H9 (cell line): ENCODE measurements around the gene TMEM86B. TPM values are rescaled to one million over a fixed set of nuclear protein-coding genes. Genes with fewer than 3 reads are reported as not detected.
A peak's percentile ranks its signal among the peaks of the same experiment; 100 is the strongest.

ENCODE experiments used
- DNase-seq: peaks from one replicate; pipeline ENCODE4 v3.0.0-alpha.2; 2017
- H2AFZ ChIP-seq: one replicate; pipeline ENCODE4 v1.6.1; 2013; ENCODE audit warnings: mild to moderate bottlenecking, low read length, control low read depth, moderate library complexity
- H2AK5ac ChIP-seq: 2 replicates; pipeline ENCODE4 v1.6.1; 2013; ENCODE audit warnings: low read length, control low read depth, mixed read lengths; ENCODE audit not compliant: insufficient read length
- H2BK120ac ChIP-seq: one replicate; pipeline ENCODE4 v1.6.1; 2013; ENCODE audit warnings: low read depth, mild to moderate bottlenecking, low read length, control low read depth, inconsistent platforms; ENCODE audit not compliant: poor library complexity, severe bottlenecking
- H2BK12ac ChIP-seq: 2 replicates; pipeline ENCODE4 v1.6.1; 2013; ENCODE audit warnings: low read length, control low read depth, mixed read lengths, low read depth; ENCODE audit not compliant: insufficient read length
- H2BK15ac ChIP-seq: 2 replicates; pipeline ENCODE4 v1.6.1; 2013; ENCODE audit warnings: low read depth, low read length, control low read depth
- H2BK20ac ChIP-seq: one replicate; pipeline ENCODE4 v1.6.1; 2013; ENCODE audit warnings: low read depth, mild to moderate bottlenecking, low read length, control low read depth, inconsistent platforms; ENCODE audit not compliant: poor library complexity, severe bottlenecking
- H2BK5ac ChIP-seq: 2 replicates; pipeline ENCODE4 v1.6.1; 2013; ENCODE audit warnings: low read length, control low read depth, mixed read lengths; ENCODE audit not compliant: insufficient read length
- H3K14ac ChIP-seq: 2 replicates; pipeline ENCODE4 v1.6.1; 2013; ENCODE audit warnings: low read length, control low read depth; ENCODE audit not compliant: insufficient read depth
- H3K18ac ChIP-seq: 2 replicates; pipeline ENCODE4 v1.6.1; 2013; ENCODE audit warnings: low read depth, mild to moderate bottlenecking, mixed read lengths, low read length, control low read depth; ENCODE audit not compliant: insufficient read length
- H3K23ac ChIP-seq: 2 replicates; pipeline ENCODE4 v1.6.1; 2013; ENCODE audit warnings: low read length, control low read depth, mixed read lengths, low read depth; ENCODE audit not compliant: insufficient read length
- H3K23me2 ChIP-seq: 2 replicates; pipeline ENCODE4 v1.6.1; 2013; ENCODE audit warnings: low read depth, mild to moderate bottlenecking, mixed read lengths, low read length, control low read depth; ENCODE audit not compliant: insufficient read length, poor library complexity, severe bottlenecking
- H3K27ac ChIP-seq: 2 replicates; pipeline ENCODE4 v1.5.1; 2013; ENCODE audit warnings: low read length, control low read depth, mixed read lengths, low read depth; ENCODE audit not compliant: insufficient read length
- H3K27me3 ChIP-seq: 2 replicates; pipeline ENCODE4 v1.6.1; 2013; ENCODE audit warnings: low read length, control low read depth, inconsistent platforms; ENCODE audit not compliant: insufficient read depth
- H3K4ac ChIP-seq: 2 replicates; pipeline ENCODE4 v1.6.1; 2013; ENCODE audit warnings: low read depth, mild to moderate bottlenecking, control low read depth, inconsistent platforms, low read length, moderate library complexity
- H3K4me1 ChIP-seq: 2 replicates; pipeline ENCODE4 v1.6.1; 2013; ENCODE audit warnings: low read length, control low read depth, inconsistent platforms; ENCODE audit not compliant: insufficient read depth
- H3K4me2 ChIP-seq: 2 replicates; pipeline ENCODE4 v1.6.1; 2013; ENCODE audit warnings: low read length, control low read depth, mixed read lengths; ENCODE audit not compliant: insufficient read length, insufficient read depth
- H3K56ac ChIP-seq: 2 replicates; pipeline ENCODE4 v1.6.1; 2013; ENCODE audit warnings: low read depth, mild to moderate bottlenecking, mixed read lengths, low read length, control low read depth; ENCODE audit not compliant: insufficient read length
- H3K79me1 ChIP-seq: 2 replicates; pipeline ENCODE4 v1.6.1; 2013; ENCODE audit warnings: low read depth, mild to moderate bottlenecking, moderate library complexity, low read length, control low read depth, inconsistent platforms; ENCODE audit not compliant: insufficient read depth, poor library complexity, severe bottlenecking
- H3K79me2 ChIP-seq: 2 replicates; pipeline ENCODE4 v1.6.1; 2013; ENCODE audit warnings: low read length, control low read depth, inconsistent platforms; ENCODE audit not compliant: insufficient read depth
- H3K9ac ChIP-seq: 2 replicates; pipeline ENCODE4 v1.6.1; 2013; ENCODE audit warnings: low read length, control low read depth, mixed read lengths; ENCODE audit not compliant: insufficient read length; ENCODE audit errors: extremely low read depth
- H3K9me3 ChIP-seq: one replicate; pipeline ENCODE4 v1.6.1; 2013; ENCODE audit warnings: low read depth, low read length, inconsistent platforms; ENCODE audit not compliant: control insufficient read depth
- H3T11ph ChIP-seq: one replicate; pipeline ENCODE4 v1.6.1; 2013; ENCODE audit warnings: mild to moderate bottlenecking, low read length, control low read depth, inconsistent platforms
- H4K20me1 ChIP-seq: one replicate; pipeline ENCODE4 v1.6.1; 2013; ENCODE audit not compliant: control insufficient read depth, insufficient read length, insufficient read depth
- H4K5ac ChIP-seq: 2 replicates; pipeline ENCODE4 v1.6.1; 2013; ENCODE audit warnings: low read depth, mild to moderate bottlenecking, mixed read lengths, low read length, control low read depth; ENCODE audit not compliant: insufficient read length
- H4K8ac ChIP-seq: replicated peaks from 2 replicates; pipeline ENCODE4 v1.6.1; 2013; ENCODE audit warnings: low read length, control low read depth, mixed read lengths, low read depth; ENCODE audit not compliant: insufficient read length
- H4K91ac ChIP-seq: 2 replicates; pipeline ENCODE4 v1.6.1; 2013; ENCODE audit warnings: low read depth, mild to moderate bottlenecking, moderate library complexity, mixed read lengths, low read length, control low read depth; ENCODE audit not compliant: insufficient read length
- H3K27ac Mint-ChIP-seq, 3 experiments: 2 replicates in 2 of 3; 3 replicates in 1 of 3; pipeline ENCODE4 v1.8.0; 2020 to 2021; ENCODE audit warnings: mixed read lengths in 3 of 3, mild to moderate bottlenecking in 1 of 3, moderate library complexity in 1 of 3
- H3K27me3 Mint-ChIP-seq: 2 replicates; pipeline ENCODE4 v1.8.0; 2021; ENCODE audit warnings: low read depth, mild to moderate bottlenecking, moderate library complexity, mixed read lengths
- H3K36me3 Mint-ChIP-seq, 3 experiments: 2 replicates in 2 of 3; 3 replicates in 1 of 3; pipeline ENCODE4 v1.8.0; 2020 to 2021; ENCODE audit warnings: low read depth in 3 of 3, mixed read lengths in 3 of 3; ENCODE audit not compliant: insufficient read depth in 1 of 3
- H3K4me1 Mint-ChIP-seq, 2 experiments: 2 replicates each; pipeline ENCODE4 v1.8.0; 2020; ENCODE audit warnings: mixed read lengths in 2 of 2
- H3K4me3 Mint-ChIP-seq, 2 experiments: 2 replicates in 1 of 2; 3 replicates in 1 of 2; pipeline ENCODE4 v1.8.0; 2020 to 2021; ENCODE audit warnings: mild to moderate bottlenecking in 2 of 2, mixed read lengths in 2 of 2, moderate library complexity in 1 of 2
- H3K9me3 Mint-ChIP-seq, 2 experiments: 2 replicates in 1 of 2; 3 replicates in 1 of 2; pipeline ENCODE4 v1.8.0; 2020; ENCODE audit warnings: mild to moderate bottlenecking in 2 of 2, mixed read lengths in 2 of 2, moderate library complexity in 1 of 2
- CTCF ChIP-seq: fragments of 200-600 bp; sonication (generic); conservative IDR thresholded peaks from 3 replicates; pipeline ENCODE4 v1.8.0; 2021; ENCODE audit warnings: antibody characterized with exemption, mild to moderate bottlenecking
- WGBS: extraction: QIAGEN DNeasy Blood & Tissue Kit; methylation state at CpG from one replicate; pipeline ENCODE4 v1.1.7; 2013; ENCODE audit warnings: missing lambda C conversion rate, low lambda C conversion rate, mixed read lengths; ENCODE audit not compliant: insufficient read length; ENCODE audit errors: extremely low coverage; 5-methylcytosine and 5-hydroxymethylcytosine counted together
- total RNA-seq: library from RNA; stranded (reverse); gene quantifications from 2 replicates; pipeline ENCODE4 v1.2.1, GENCODE V29; 2021

The TMEM86B gene
- total RNA-seq, 1 experiment from 2014 or later: 4.5 TPM

- no peak for DNase-seq
- Histone ChIP-seq H3T11ph (no peak overlapping the region), H4K20me1 (no peaks in the 10 kb centered on the region), H3K4ac (no peak overlapping the region), H3K9ac (no peak overlapping the region), H3K23me2 (no peaks in the 10 kb centered on the region), H3K14ac (no peak overlapping the region), H2BK20ac (no peak overlapping the region), H3K4me1 (no peaks in the 10 kb centered on the region), H2BK12ac (no peak overlapping the region), H2BK120ac (no peak overlapping the region), H2BK15ac (no peak overlapping the region), H3K4me2 (no peak overlapping the region), H3K18ac (no peak overlapping the region), H4K91ac (no peak overlapping the region), H2AFZ (no peak overlapping the region), H2AK5ac (no peak overlapping the region), H3K79me1 (no peaks in the 10 kb centered on the region), H3K79me2 (no peaks in the 10 kb centered on the region), H4K8ac (no peak overlapping the region), H3K9me3 (peaks cover 8% of the 10 kb centered on the region), H3K27ac (no peak overlapping the region), H3K27me3 (no peaks in the 10 kb centered on the region), H3K56ac (no peak overlapping the region), H3K23ac (no peak overlapping the region), H4K5ac (no peak overlapping the region), H2BK5ac (no peak overlapping the region)
- Mint-ChIP-seq H3K27ac (peak overlapping the region in 1 of 3 experiments; percentile 65; a peak in 2 of 7 replicates), H3K27me3 (no peaks in the 10 kb centered on the region; the same call in 1 of the 2 replicates), H3K4me1 (peaks cover 0 to 4% of the 10 kb centered on the region in 2 experiments; a peak in 1 of 4 replicates), H3K4me3 (no peak overlapping the region), H3K36me3 (peaks cover 9 to 26% (median 18%) of the 10 kb centered on the region in 3 experiments), H3K9me3 (peaks cover 8 to 10% of the 10 kb centered on the region in 2 experiments)
- TF ChIP-seq CTCF: no peak
- WGBS: no CpG with 5 or more reads among the region's 8 CpGs
These were observed 40.7 kb upstream of the TMEM86B start for GRCh38 chr19:55269299-55269698.
